Thymus (tissue), 11 donors: Measurements from ENCODE around the gene SLC12A8. TPM values are rescaled to one million over a fixed set of nuclear protein-coding genes. Genes with fewer than 3 reads are reported as not detected.
A peak's percentile ranks its signal among the peaks of the same experiment; 100 is the strongest.

Experiments
- DNase-seq, 9 donors: peaks; one replicate each; pipeline ENCODE4 v3.0.0-alpha.2; 2013; ENCODE audit warnings: low spot score in 9 of 9, low read depth in 6 of 9, missing footprints in 1 of 9
- H3K27ac ChIP-seq, 2 donors: one replicate each; pipeline ENCODE4 v1.5.1; 2013; ENCODE audit warnings: control low read depth in 1 of 2, low read depth in 1 of 2, low read length in 1 of 2, mild to moderate bottlenecking in 1 of 2, moderate library complexity in 1 of 2
- H3K27me3 ChIP-seq, 2 donors: one replicate each; pipeline ENCODE4 v1.5.1; 2013; ENCODE audit warnings: low read length in 1 of 2; ENCODE audit not compliant: control insufficient read depth in 2 of 2, insufficient read depth in 1 of 2
- H3K36me3 ChIP-seq, 2 donors: one replicate each; pipeline ENCODE4 v1.5.1; 2013; ENCODE audit warnings: low read length in 1 of 2, mild to moderate bottlenecking in 1 of 2, moderate library complexity in 1 of 2; ENCODE audit not compliant: control insufficient read depth in 2 of 2, insufficient read depth in 2 of 2
- H3K4me1 ChIP-seq, 2 donors: one replicate each; pipeline ENCODE4 v1.5.1; 2013; ENCODE audit warnings: low read length in 2 of 2; ENCODE audit not compliant: control insufficient read depth in 2 of 2, insufficient read depth in 2 of 2
- H3K4me3 ChIP-seq, 2 donors: one replicate each; pipeline ENCODE4 v1.5.1; 2013; ENCODE audit warnings: low read length in 2 of 2, control low read depth in 1 of 2, mild to moderate bottlenecking in 1 of 2
- H3K9me3 ChIP-seq, 2 donors: one replicate each; pipeline ENCODE4 v1.5.1; 2013; ENCODE audit warnings: low read length in 1 of 2, mild to moderate bottlenecking in 1 of 2; ENCODE audit not compliant: control insufficient read depth in 2 of 2, insufficient read depth in 1 of 2
- WGBS: extraction: QIAGEN DNeasy Blood & Tissue Kit; methylation state at CpG from one replicate; pipeline ENCODE4 v1.1.7; 2013; 5-methylcytosine and 5-hydroxymethylcytosine counted together
- polyA plus RNA-seq: library from polyadenylated mRNA; stranded (reverse); fragments of 200-250 nt; gene quantifications from one replicate; pipeline ENCODE4 v1.2.3, GENCODE V29; 2013
- total RNA-seq: library from RNA; stranded (reverse); fragments of 120-200 nt; gene quantifications from one replicate; pipeline ENCODE4 v1.2.4, GENCODE V29; 2013
- donor health status: healthy.

SLC12A8 gene
- total and polyA plus RNA-seq, 2 donors = 0.80 to 0.94 TPM

GRCh38 chr3:125229168-125229567 is 16.6 kb upstream of the SLC12A8 start:
- no peak for DNase-seq
- Histone ChIP-seq H3K36me3 (peaks cover 16 to 21% of the 10 kb centered on the region in 2 donors), H3K4me3 (no peak overlapping the region), H3K27ac (no peak overlapping the region), H3K4me1 (no peaks in the 10 kb centered on the region), H3K27me3 (no peaks in the 10 kb centered on the region), H3K9me3 (no peaks in the 10 kb centered on the region)
- 96% methylated on average over 7 of the region's 7 CpGs for WGBS

- DNase-seq = no peak
- Histone ChIP-seq H3K27ac (no peak overlapping the region), H3K27me3 (no peaks in the 10 kb centered on the region), H3K36me3 (no peaks in the 10 kb centered on the region), H3K4me1 (no peaks in the 10 kb centered on the region), H3K9me3 (no peaks in the 10 kb centered on the region), H3K4me3 (no peak overlapping the region)
- 89% methylated on average over 3 of the region's 3 CpGs for WGBS
These were observed 9.3 kb upstream of the SLC12A8 start for GRCh38 chr3:125221831-125222230.

- Histone ChIP-seq H3K4me1 (no peaks in the 10 kb centered on the region), H3K4me3 (no peak overlapping the region), H3K9me3 (no peaks in the 10 kb centered on the region), H3K27ac (no peak overlapping the region), H3K27me3 (no peaks in the 10 kb centered on the region), H3K36me3 (no peaks in the 10 kb centered on the region)
- DNase-seq = no peak
- WGBS = 63% methylated on average over 7 of the region's 7 CpGs
These were observed 8.3 kb upstream of the SLC12A8 start for GRCh38 chr3:125220727-125221429.

- WGBS = 95% methylated on average over 10 of the region's 10 CpGs
- H3K27me3 ChIP-seq = peaks cover 0 to under 1% of the 10 kb centered on the region in 2 donors
- H3K4me1 ChIP-seq = no peaks in the 10 kb centered on the region
- H3K36me3 ChIP-seq = no peaks in the 10 kb centered on the region
- no peak overlapping the region for H3K27ac ChIP-seq
- H3K9me3 ChIP-seq = no peaks in the 10 kb centered on the region
- no peak overlapping the region for H3K4me3 ChIP-seq
- DNase-seq = no peak
These were observed 7.6 kb upstream of the SLC12A8 start for GRCh38 chr3:125220183-125220582.

DNA sequence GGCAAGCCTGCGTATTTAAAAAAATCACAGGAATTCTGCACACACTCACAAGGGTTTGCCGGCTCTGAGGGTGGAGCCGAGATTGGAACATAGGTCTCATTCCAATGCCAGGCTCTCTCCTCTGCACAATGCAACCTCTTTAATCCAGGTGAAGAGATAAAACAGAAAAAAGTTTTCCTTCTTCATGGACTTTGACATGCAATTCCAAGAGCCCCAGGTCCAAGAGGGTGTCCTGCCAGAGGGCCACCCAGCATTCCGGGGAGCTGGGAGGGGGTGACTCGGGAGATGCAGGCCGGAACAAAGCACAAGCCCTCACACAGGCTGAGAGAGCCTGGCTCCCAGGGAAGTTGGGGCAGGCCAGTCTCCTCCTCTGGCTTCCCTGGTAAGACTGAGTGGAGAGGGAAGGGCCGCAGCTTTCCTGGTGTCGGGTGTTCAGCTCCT is 6.7 kb upstream of the SLC12A8 start:
- no peak for DNase-seq

GRCh38 chr3:125214738-125215137 is 2.2 kb upstream of the SLC12A8 start:
- H3K27ac ChIP-seq = no peak overlapping the region
- peaks cover 0 to 7% of the 10 kb centered on the region in 2 donors for H3K9me3 ChIP-seq
- H3K27me3 ChIP-seq = peaks cover 34 to 53% of the 10 kb centered on the region in 2 donors
- H3K4me3 ChIP-seq = no peak overlapping the region
- 6% methylated on average over 3 of the region's 3 CpGs for WGBS
- no peaks in the 10 kb centered on the region for H3K36me3 ChIP-seq
- DNase-seq = peak in 1 of 9 donors; percentile 19
- H3K4me1 ChIP-seq = peaks cover 2% of the 10 kb centered on the region in 2 donors

More for the DNA sequence above, 6.7 kb upstream of the SLC12A8 start:
- H3K4me1 ChIP-seq = no peaks in the 10 kb centered on the region
- no peaks in the 10 kb centered on the region for H3K9me3 ChIP-seq
- WGBS = 97% methylated on average over 8 of the region's 8 CpGs
- H3K27me3 ChIP-seq = peaks cover 3 to 9% of the 10 kb centered on the region in 2 donors
- H3K27ac ChIP-seq = no peak overlapping the region
- H3K4me3 ChIP-seq = no peak overlapping the region
- no peaks in the 10 kb centered on the region for H3K36me3 ChIP-seq

- WGBS = 90% methylated on average over 7 of the region's 7 CpGs
- peaks cover 36 to 55% of the 10 kb centered on the region in 2 donors for H3K27me3 ChIP-seq
These were observed 1.5 kb upstream of the SLC12A8 start for GRCh38 chr3:125213946-125214542.

GRCh38 chr3:125213364-125213755 is 812 bp upstream of the SLC12A8 start:
- H3K27me3 ChIP-seq = peaks cover 36 to 59% of the 10 kb centered on the region in 2 donors
- no peak overlapping the region for H3K27ac ChIP-seq
- DNase-seq = no peak
- no peak overlapping the region for H3K4me3 ChIP-seq
- H3K4me1 ChIP-seq = peaks cover 2% of the 10 kb centered on the region in 2 donors
- peaks cover 0 to 7% of the 10 kb centered on the region in 2 donors for H3K9me3 ChIP-seq
- WGBS = 94% methylated on average over 4 of the region's 4 CpGs
- no peaks in the 10 kb centered on the region for H3K36me3 ChIP-seq

More at GRCh38 chr3:125213946-125214542, 1.5 kb upstream of the SLC12A8 start:
- Histone ChIP-seq H3K4me1 (peaks cover 2% of the 10 kb centered on the region in 2 donors), H3K36me3 (no peaks in the 10 kb centered on the region), H3K9me3 (peaks cover 0 to 7% of the 10 kb centered on the region in 2 donors), H3K4me3 (no peak overlapping the region), H3K27ac (no peak overlapping the region)
- no peak for DNase-seq

GRCh38 chr3:125212091-125212508 is 448 bp downstream of the SLC12A8 start:
- Histone ChIP-seq H3K4me1 (peaks cover 2% of the 10 kb centered on the region in 2 donors), H3K36me3 (no peaks in the 10 kb centered on the region), H3K9me3 (peaks cover 0 to 7% of the 10 kb centered on the region in 2 donors), H3K27me3 (peaks cover 38 to 59% of the 10 kb centered on the region in 2 donors), H3K4me3 (peak overlapping the region in 1 of 2 donors; percentile 33), H3K27ac (no peak overlapping the region)
- no peak for DNase-seq
- WGBS = 10% methylated on average over 28 of the region's 28 CpGs
